OCI-LY1 (cell line): ENCODE data around the gene POLRMT.

Experiments used
- H2AFZ ChIP-seq: fragments of 200-600 bp; sonication (generic), shearing (Covaris generic); 2 replicates; pipeline ENCODE4 v1.6.0; 2014; ENCODE audit warnings: antibody characterized with exemption, mild to moderate bottlenecking, low read length
- H3F3A ChIP-seq: fragments of 200-600 bp; sonication (generic), shearing (Covaris generic); 2 replicates; pipeline ENCODE4 v1.6.0; 2014; ENCODE audit warnings: mild to moderate bottlenecking, antibody characterized with exemption, low read length, moderate library complexity; ENCODE audit not compliant: insufficient read depth
- H3K27ac ChIP-seq: fragments of 200-600 bp; sonication (generic); 2 replicates; pipeline ENCODE4 v1.5.1; 2014; ENCODE audit warnings: low read length, mixed run types, mild to moderate bottlenecking, low read depth; ENCODE audit not compliant: poor library complexity, severe bottlenecking
- H3K27me3 ChIP-seq: fragments of 200-600 bp; sonication (generic); 2 replicates; pipeline ENCODE4 v1.6.0; 2014; ENCODE audit warnings: antibody characterized with exemption, mild to moderate bottlenecking, low read length, moderate library complexity; ENCODE audit not compliant: insufficient read depth
- H3K36me3 ChIP-seq: fragments of 200-600 bp; sonication (generic); 2 replicates; pipeline ENCODE4 v1.6.1; 2014; ENCODE audit warnings: mild to moderate bottlenecking, antibody characterized with exemption, low read length, moderate library complexity, mixed read lengths; ENCODE audit not compliant: insufficient read depth
- H3K4me1 ChIP-seq: fragments of 200-600 bp; sonication (generic); 2 replicates; pipeline ENCODE4 v1.5.1; 2014; ENCODE audit warnings: mild to moderate bottlenecking, low read length, moderate library complexity; ENCODE audit not compliant: insufficient read depth, severe bottlenecking
- H3K4me2 ChIP-seq: fragments of 200-600 bp; sonication (generic), shearing (Covaris generic); 2 replicates; pipeline ENCODE4 v1.6.1; 2014; ENCODE audit warnings: low read length
- H3K4me3 ChIP-seq: fragments of 200-600 bp; sonication (generic); 2 replicates; pipeline ENCODE4 v1.5.1; 2014; ENCODE audit warnings: low read length, low read depth, mild to moderate bottlenecking, mixed read lengths; ENCODE audit not compliant: poor library complexity, severe bottlenecking
- H3K79me2 ChIP-seq: fragments of 200-600 bp; shearing (Covaris generic); 2 replicates; pipeline ENCODE4 v1.6.1; 2016; ENCODE audit warnings: mixed run types, low read length, mixed read lengths; ENCODE audit not compliant: insufficient read depth
- H3K9ac ChIP-seq: fragments of 200-600 bp; sonication (generic), shearing (Covaris generic); 2 replicates; pipeline ENCODE4 v1.6.1; 2014; ENCODE audit warnings: mild to moderate bottlenecking, low read length, mixed read lengths
- H3K9me2 ChIP-seq: fragments of 200-600 bp; sonication (generic), shearing (Covaris generic); 2 replicates; pipeline ENCODE4 v1.6.1; 2014; ENCODE audit warnings: low read depth, mild to moderate bottlenecking, low read length, mixed read lengths
- H3K9me3 ChIP-seq: fragments of 200-600 bp; shearing (Covaris generic); 2 replicates; pipeline ENCODE4 v1.6.1; 2014; ENCODE audit warnings: low read length, mixed read lengths
- H4K20me1 ChIP-seq: fragments of 200-600 bp; sonication (generic), shearing (Covaris generic); 2 replicates; pipeline ENCODE4 v1.6.0; 2016; ENCODE audit warnings: mild to moderate bottlenecking, low read length; ENCODE audit not compliant: insufficient read depth
- EZH2 ChIP-seq: fragments of 200-600 bp; sonication (generic), shearing (Covaris generic); IDR thresholded peaks from 2 replicates; pipeline ENCODE4 v1.8.0; 2017; ENCODE audit warnings: borderline replicate concordance, mixed run types, mild to moderate bottlenecking, antibody characterized with exemption, low read length, moderate library complexity, mixed read lengths
- TF ChIP-seq, protein P1 (sequence below): fragments of 200-600 bp; sonication (generic), shearing (Covaris generic); IDR thresholded peaks from 2 replicates; pipeline ENCODE4 v1.5.1; 2017; ENCODE audit warnings: mild to moderate bottlenecking, antibody characterized with exemption, low read length, moderate library complexity, mixed read lengths

POLRMT gene

DNA sequence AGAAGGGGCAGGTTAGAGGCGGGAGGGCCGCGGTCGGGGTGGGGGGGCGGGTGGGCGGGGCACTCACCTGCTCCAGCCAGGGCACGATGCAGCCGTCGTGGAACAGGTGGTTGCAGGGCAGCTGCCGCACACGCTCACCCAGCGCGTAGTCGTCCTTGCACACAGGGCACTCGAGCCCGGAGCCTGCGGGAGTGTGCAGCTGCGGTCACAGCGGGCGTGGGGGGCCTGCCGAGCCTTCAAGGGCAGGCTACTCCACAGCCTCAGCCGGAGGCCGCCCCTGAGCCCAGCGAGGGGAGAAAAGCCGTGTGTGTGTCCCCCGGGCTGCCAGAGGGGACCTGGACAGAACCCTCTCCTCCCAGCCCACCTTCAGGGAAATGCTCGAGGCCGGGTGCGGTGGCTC lies 15.0 kb upstream of the POLRMT start:
- Histone ChIP-seq H3K27ac (no peak overlapping the region), H3K9ac (no peak overlapping the region), H2AFZ (no peak overlapping the region), H3K4me1 (no peaks in the 10 kb centered on the region), H3K27me3 (no peaks in the 10 kb centered on the region), H3K4me3 (no peak overlapping the region), H3F3A (no peaks in the 10 kb centered on the region), H3K9me3 (no peaks in the 10 kb centered on the region), H4K20me1 (no peaks in the 10 kb centered on the region), H3K36me3 (peaks cover 87% of the 10 kb centered on the region), H3K79me2 (peaks cover 1% of the 10 kb centered on the region), H3K4me2 (no peak overlapping the region), H3K9me2 (no peaks in the 10 kb centered on the region)
- TF ChIP-seq, protein P1, sequence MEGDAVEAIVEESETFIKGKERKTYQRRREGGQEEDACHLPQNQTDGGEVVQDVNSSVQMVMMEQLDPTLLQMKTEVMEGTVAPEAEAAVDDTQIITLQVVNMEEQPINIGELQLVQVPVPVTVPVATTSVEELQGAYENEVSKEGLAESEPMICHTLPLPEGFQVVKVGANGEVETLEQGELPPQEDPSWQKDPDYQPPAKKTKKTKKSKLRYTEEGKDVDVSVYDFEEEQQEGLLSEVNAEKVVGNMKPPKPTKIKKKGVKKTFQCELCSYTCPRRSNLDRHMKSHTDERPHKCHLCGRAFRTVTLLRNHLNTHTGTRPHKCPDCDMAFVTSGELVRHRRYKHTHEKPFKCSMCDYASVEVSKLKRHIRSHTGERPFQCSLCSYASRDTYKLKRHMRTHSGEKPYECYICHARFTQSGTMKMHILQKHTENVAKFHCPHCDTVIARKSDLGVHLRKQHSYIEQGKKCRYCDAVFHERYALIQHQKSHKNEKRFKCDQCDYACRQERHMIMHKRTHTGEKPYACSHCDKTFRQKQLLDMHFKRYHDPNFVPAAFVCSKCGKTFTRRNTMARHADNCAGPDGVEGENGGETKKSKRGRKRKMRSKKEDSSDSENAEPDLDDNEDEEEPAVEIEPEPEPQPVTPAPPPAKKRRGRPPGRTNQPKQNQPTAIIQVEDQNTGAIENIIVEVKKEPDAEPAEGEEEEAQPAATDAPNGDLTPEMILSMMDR: no peak
- no peak for TF ChIP-seq EZH2

DNA sequence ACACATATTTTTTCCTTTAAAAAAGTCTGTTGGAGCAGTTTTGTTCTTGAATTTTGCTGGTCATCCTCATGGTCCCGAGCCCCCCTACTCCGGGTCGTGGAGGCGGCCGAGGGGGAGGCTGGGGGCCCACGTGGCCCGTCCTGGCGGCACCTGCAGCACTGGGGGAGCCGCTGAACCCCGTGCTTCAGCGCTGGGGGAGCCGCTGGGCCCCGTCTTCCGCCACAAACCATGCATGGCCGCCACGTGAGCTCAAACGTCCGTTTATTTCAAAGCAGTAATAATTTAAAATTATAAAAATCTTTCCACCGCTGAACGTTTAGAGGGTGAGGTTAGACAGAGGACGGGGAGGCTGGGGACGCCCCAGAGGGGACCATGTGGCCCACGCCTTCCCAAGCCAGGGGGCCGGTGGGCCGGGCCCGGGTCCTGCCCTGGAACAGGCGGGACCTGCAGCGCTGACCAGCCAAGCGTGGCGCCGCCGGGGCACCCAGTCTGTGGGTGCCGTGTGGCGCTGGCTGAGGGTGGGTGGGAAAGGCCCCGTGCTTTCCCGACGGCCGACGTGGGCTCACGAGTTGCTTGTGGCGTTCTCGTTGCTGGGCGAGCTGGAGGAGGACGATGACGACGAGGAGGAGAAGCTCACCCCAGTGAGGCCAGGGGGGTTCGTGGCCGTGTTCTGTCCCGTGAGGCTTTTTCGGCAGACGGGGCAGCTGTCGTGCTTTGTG lies 14.4 kb upstream of the POLRMT start:
- Histone ChIP-seq H3K27me3 (no peaks in the 10 kb centered on the region; the same call in 1 of the 2 replicates), H3K4me3 (no peak overlapping the region), H3F3A (no peaks in the 10 kb centered on the region), H3K9me2 (no peaks in the 10 kb centered on the region), H3K9me3 (no peaks in the 10 kb centered on the region), H3K36me3 (peaks cover 82% of the 10 kb centered on the region), H3K9ac (no peak overlapping the region), H3K27ac (no peak overlapping the region), H3K4me2 (no peak overlapping the region), H2AFZ (no peak overlapping the region), H3K79me2 (no peaks in the 10 kb centered on the region), H3K4me1 (no peaks in the 10 kb centered on the region), H4K20me1 (no peaks in the 10 kb centered on the region)
- TF ChIP-seq EZH2: no peak
- TF ChIP-seq, protein P1: no peak

DNA sequence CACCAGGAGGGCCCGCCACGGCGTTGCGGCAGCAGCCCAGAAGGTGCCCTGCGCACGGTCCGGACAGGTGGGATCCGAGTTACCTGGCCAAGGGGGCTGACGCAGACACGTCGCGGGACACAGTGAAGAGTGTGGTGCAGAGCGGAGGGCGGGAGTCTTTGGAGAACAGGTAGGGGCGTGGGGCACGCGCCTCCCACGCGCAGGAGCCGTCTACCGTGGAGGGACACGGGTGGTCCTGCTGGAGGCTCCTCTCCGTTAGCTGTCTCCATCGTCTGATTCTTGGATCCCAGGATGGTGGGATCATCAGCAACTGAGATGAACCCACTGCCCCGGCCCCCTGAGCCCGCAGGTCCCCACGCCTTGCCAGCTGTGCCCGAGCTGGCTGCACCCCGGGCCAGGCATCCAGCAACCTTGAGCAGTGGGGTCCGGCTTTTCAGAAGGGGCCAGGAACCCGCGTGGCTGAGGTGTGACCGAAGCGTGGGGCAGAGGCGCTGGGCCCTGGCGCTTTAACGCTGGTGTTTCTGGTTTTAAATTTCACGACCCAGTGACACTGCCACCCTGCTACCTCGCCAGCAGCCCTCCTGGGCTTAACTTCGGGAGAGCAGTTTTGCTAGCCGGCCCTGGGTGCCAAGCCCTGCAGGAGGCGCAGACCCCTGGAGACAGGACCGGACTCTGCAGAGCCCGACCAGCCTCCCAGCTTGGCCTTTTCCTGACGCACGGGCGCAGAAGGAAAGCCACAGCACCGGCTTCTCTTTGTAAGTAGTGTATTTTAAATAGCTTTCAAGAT lies 13.6 kb upstream of the POLRMT start:
- Histone ChIP-seq H2AFZ (no peak overlapping the region), H3K36me3 (peaks cover 74% of the 10 kb centered on the region), H3F3A (no peaks in the 10 kb centered on the region), H3K9me3 (no peaks in the 10 kb centered on the region), H3K9me2 (no peaks in the 10 kb centered on the region), H3K9ac (no peak overlapping the region), H3K79me2 (no peaks in the 10 kb centered on the region), H3K4me1 (no peaks in the 10 kb centered on the region), H3K27me3 (no peaks in the 10 kb centered on the region; the same call in 1 of the 2 replicates), H4K20me1 (no peaks in the 10 kb centered on the region), H3K4me3 (no peak overlapping the region), H3K27ac (no peak overlapping the region), H3K4me2 (no peak overlapping the region)
- TF ChIP-seq, protein P1: no peak
- TF ChIP-seq EZH2: no peak
